Measurements from ENCODE around the gene ATG16L1.

DNA sequence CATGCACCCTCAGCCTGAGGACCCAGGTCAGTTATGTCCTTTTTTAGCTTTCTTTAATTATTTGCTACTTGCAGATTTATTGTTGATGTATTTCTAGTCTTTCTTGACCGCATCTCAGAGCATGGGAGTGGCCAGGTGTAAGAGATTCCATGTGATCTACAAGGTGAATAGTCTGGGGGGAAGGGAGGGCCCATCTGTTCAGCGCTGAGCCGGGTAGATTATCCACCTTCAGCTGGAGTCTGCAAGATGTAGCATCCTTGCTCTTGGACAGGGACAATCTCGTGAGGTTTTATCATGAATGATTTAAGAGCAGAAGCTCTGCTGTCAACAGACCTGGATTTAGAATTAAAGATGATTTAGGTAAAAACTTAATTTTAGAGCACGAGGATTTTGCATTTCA, 90.8 kb downstream of the ATG16L1 start:
- TF ChIP-seq, protein P1, sequence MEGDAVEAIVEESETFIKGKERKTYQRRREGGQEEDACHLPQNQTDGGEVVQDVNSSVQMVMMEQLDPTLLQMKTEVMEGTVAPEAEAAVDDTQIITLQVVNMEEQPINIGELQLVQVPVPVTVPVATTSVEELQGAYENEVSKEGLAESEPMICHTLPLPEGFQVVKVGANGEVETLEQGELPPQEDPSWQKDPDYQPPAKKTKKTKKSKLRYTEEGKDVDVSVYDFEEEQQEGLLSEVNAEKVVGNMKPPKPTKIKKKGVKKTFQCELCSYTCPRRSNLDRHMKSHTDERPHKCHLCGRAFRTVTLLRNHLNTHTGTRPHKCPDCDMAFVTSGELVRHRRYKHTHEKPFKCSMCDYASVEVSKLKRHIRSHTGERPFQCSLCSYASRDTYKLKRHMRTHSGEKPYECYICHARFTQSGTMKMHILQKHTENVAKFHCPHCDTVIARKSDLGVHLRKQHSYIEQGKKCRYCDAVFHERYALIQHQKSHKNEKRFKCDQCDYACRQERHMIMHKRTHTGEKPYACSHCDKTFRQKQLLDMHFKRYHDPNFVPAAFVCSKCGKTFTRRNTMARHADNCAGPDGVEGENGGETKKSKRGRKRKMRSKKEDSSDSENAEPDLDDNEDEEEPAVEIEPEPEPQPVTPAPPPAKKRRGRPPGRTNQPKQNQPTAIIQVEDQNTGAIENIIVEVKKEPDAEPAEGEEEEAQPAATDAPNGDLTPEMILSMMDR (IDR thresholded peaks at IDR 0.05) = no peak
- TF ChIP-seq POLR2A (IDR thresholded peaks at IDR 0.05) (no peak), EP300 (IDR thresholded peaks at IDR 0.05) (no peak)

All from ovary (tissue), 3 donors.